ENCODE data around the gene ACKR2.

The ACKR2 gene, protein sequence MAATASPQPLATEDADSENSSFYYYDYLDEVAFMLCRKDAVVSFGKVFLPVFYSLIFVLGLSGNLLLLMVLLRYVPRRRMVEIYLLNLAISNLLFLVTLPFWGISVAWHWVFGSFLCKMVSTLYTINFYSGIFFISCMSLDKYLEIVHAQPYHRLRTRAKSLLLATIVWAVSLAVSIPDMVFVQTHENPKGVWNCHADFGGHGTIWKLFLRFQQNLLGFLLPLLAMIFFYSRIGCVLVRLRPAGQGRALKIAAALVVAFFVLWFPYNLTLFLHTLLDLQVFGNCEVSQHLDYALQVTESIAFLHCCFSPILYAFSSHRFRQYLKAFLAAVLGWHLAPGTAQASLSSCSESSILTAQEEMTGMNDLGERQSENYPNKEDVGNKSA

DNA sequence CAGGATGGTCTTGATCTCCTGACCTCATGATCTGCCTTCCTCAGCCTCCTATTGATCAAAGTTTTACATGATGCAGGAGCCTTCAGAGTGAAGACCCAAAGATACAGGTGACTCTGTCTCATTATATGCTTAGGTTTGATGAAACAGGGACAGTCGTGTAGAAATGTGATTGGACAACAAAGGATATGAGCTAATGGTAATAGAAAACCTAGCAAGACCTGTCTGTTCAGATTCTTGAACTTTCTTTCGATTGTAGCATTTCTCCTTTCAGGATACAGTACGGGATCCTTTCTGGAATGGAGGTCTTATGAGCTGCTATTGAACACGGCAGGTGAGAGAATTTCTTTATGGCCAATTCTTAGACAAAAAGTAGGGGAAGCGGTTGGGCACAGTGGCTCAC, at the start of gene ACKR2:
Gene ACKR2 (plus strand): TSS at position 244 of the 400 bp plus-strand sequence. CDS start 55,058 bp downstream, outside the sequence.
- Histone ChIP-seq H3K36me3 (no peaks in the 10 kb centered on the region), H3K9me3 (no peaks in the 10 kb centered on the region), H3K4me3 (no peak within 1 kb of the TSS), H3K4me1 (peaks cover 0 to 7% (median 3%) of the 10 kb centered on the region in 4 donors), H3K27me3 (peaks cover 0 to 2% of the 10 kb centered on the region in 2 donors), H3K27ac (no peak within 1 kb of the TSS)
- TF ChIP-seq, protein P1, sequence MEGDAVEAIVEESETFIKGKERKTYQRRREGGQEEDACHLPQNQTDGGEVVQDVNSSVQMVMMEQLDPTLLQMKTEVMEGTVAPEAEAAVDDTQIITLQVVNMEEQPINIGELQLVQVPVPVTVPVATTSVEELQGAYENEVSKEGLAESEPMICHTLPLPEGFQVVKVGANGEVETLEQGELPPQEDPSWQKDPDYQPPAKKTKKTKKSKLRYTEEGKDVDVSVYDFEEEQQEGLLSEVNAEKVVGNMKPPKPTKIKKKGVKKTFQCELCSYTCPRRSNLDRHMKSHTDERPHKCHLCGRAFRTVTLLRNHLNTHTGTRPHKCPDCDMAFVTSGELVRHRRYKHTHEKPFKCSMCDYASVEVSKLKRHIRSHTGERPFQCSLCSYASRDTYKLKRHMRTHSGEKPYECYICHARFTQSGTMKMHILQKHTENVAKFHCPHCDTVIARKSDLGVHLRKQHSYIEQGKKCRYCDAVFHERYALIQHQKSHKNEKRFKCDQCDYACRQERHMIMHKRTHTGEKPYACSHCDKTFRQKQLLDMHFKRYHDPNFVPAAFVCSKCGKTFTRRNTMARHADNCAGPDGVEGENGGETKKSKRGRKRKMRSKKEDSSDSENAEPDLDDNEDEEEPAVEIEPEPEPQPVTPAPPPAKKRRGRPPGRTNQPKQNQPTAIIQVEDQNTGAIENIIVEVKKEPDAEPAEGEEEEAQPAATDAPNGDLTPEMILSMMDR (IDR thresholded peaks at IDR 0.05): no peak
- no peak for DNase-seq
- intact Hi-C loops (cut with DNase I; ENCODE audit: low total_unique reads): no loop called here

DNA sequence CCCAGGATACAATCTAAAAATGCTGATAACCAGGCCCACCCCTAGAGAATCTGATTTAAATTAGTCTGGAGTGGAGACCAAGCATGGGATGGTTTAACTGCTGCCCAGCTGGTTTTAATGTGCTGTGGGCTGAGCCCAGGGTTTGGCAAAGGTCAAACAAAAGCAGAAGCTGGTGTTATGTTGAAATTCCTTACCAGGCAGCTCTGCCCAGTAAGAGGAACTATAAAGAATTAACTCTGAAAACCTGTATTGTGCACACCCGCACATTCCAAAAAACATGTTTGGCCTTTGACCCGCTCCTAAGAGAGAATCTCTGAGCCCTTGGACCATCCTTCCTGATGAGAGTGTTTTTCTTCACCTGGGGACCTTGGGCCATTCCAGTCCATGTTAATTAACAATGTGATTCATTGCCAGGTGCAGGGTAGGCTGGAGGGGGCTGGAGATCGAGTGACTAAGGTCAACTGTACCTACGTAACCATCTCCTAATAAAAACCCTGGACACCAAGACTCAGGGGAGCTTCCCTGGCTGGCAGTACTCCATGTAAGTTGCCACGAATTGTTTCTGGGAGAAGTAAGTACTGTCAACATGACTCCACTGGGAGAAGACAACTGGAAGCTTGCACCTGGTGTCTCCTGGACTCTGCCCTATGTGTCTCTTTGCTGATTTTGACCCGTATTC, 47.1 kb upstream of the ACKR2 start:
- no peaks in the 10 kb centered on the region for H3K27me3 ChIP-seq
- intact Hi-C loops (cut with DNase I; ENCODE audit: low total_unique reads): no loop called here
- H3K36me3 ChIP-seq: no peaks in the 10 kb centered on the region
- H3K4me3 ChIP-seq: no peak overlapping the region
- DNase-seq: no peak
- TF ChIP-seq, protein P1 (IDR thresholded peaks at IDR 0.05): no peak
- no peak overlapping the region for H3K27ac ChIP-seq
- peaks cover 0 to 9% (median 0%) of the 10 kb centered on the region in 4 donors for H3K4me1 ChIP-seq
- no peaks in the 10 kb centered on the region for H3K9me3 ChIP-seq

DNA sequence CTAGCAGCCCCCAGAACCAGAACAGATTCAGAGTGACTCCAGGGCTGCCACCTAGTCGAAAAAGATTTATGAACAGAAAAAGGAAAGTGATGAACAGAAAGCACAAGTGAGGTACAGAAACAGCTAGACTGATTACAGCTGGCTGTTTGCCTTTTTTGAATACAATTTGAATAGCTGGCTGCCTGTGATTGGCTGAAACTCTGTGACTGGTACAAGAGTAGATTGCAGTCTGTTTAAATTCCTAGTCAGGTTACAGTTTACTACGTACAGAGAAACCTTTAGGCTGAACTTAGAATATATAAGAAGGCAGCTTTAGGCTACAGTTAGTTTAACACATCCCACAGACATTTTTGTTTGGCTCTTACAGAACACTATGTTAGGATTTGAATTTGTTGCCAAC, 46.2 kb upstream of the ACKR2 start:
- peaks cover 0 to 9% (median 0%) of the 10 kb centered on the region in 4 donors for H3K4me1 ChIP-seq
- no peak overlapping the region for H3K4me3 ChIP-seq
- H3K9me3 ChIP-seq: no peaks in the 10 kb centered on the region
- intact Hi-C loops (cut with DNase I; ENCODE audit: low total_unique reads): no loop called here
- no peak overlapping the region for H3K27ac ChIP-seq
- TF ChIP-seq, protein P1 (IDR thresholded peaks at IDR 0.05): no peak
- H3K36me3 ChIP-seq: no peaks in the 10 kb centered on the region
- no peaks in the 10 kb centered on the region for H3K27me3 ChIP-seq
- DNase-seq: no peak

DNA sequence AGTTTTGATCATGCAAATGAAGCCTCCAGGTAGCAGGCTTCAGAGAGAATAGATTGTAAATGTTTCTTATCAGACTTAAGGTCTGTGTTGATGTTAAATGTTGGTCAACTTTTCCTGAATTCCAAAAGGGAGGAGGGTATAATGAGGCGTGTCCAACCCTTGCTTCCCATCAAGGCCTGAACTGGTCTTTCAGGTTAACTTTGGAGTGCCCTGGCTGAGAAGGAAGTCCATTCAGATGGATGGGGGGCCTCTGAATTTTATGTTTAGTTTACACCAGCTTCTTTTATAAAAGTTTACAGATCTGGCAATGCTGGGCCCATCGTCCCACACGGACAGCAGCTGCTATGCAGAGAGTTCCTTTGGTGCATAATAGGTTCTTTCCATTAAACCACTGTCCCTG, 45.1 kb upstream of the ACKR2 start:
- TF ChIP-seq, protein P1 (IDR thresholded peaks at IDR 0.05): no peak
- no peaks in the 10 kb centered on the region for H3K27me3 ChIP-seq
- no peak overlapping the region for H3K27ac ChIP-seq
- no peaks in the 10 kb centered on the region for H3K9me3 ChIP-seq
- H3K4me1 ChIP-seq: peaks cover 0 to 9% (median 0%) of the 10 kb centered on the region in 4 donors
- DNase-seq: no peak
- intact Hi-C loops (cut with DNase I; ENCODE audit: low total_unique reads): no loop called here
- H3K4me3 ChIP-seq: no peak overlapping the region
- H3K36me3 ChIP-seq: no peaks in the 10 kb centered on the region

DNA sequence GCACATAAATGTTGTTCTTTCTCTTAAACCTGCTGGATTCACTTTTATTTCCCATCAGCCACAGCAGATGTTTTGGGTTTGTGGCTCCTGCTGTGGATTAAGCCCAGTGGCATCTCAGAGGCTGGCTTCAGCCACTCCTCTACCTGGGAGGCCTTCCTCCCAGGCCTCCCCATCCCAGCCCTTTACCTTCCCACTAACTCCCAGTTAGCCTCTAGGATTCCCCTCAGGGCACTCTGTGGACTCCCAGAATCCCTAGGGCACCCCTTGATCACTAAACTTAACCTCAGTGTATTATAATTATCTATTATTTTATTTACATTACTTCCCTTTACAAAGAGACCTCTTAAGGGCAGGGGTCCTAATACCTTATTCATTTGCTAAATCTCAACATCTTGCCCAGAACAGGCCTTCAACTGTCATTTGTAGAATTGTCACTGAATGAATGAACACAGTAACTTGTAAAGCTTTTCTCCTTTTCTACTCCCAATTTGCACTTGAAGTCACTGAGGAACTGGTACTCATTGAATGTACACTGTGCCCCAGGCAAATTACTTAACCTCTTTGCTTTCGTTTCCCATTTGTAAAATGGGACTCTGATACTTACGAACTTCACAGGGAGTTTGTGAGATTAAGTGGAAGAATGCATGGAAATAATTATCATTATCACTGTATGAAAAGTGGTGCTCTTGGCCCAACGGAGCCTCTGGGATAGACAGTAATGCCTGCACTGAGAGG, 44.5 kb upstream of the ACKR2 start:
- no peak for DNase-seq
- H3K27me3 ChIP-seq: no peaks in the 10 kb centered on the region
- H3K9me3 ChIP-seq: no peaks in the 10 kb centered on the region
- no peak overlapping the region for H3K4me3 ChIP-seq
- TF ChIP-seq, protein P1 (IDR thresholded peaks at IDR 0.05): no peak
- H3K4me1 ChIP-seq: peaks cover 0 to 9% (median 0%) of the 10 kb centered on the region in 4 donors
- no peak overlapping the region for H3K27ac ChIP-seq
- H3K36me3 ChIP-seq: no peaks in the 10 kb centered on the region
- intact Hi-C loops (cut with DNase I; ENCODE audit: low total_unique reads): no loop called here

Measured in tibial artery (tissue), 4 donors.